ENCODE measurements around the gene RNF130.

The RNF130 gene

DNA sequence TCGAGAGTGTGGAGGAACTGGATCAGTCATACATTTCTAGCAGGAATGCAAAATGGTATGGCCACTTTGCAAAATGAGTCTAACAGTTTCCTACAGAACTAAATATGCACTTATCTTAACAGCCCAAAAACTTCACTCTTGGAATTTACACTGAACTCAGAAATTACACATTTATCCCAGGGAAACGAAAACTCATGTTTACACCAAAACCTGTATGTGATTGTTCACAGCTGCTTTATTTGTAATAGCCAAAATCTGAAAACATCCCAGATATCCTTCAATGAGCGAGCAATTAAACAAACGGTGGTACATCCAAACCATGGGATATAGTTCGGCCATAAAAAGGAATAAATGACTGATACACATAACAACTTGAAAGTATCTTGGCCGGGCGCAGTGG is 62.0 kb downstream of the RNF130 start:
- no peak overlapping the region for H3K4me3 ChIP-seq (ENCODE audit: low read length)
- TF ChIP-seq, protein P1, sequence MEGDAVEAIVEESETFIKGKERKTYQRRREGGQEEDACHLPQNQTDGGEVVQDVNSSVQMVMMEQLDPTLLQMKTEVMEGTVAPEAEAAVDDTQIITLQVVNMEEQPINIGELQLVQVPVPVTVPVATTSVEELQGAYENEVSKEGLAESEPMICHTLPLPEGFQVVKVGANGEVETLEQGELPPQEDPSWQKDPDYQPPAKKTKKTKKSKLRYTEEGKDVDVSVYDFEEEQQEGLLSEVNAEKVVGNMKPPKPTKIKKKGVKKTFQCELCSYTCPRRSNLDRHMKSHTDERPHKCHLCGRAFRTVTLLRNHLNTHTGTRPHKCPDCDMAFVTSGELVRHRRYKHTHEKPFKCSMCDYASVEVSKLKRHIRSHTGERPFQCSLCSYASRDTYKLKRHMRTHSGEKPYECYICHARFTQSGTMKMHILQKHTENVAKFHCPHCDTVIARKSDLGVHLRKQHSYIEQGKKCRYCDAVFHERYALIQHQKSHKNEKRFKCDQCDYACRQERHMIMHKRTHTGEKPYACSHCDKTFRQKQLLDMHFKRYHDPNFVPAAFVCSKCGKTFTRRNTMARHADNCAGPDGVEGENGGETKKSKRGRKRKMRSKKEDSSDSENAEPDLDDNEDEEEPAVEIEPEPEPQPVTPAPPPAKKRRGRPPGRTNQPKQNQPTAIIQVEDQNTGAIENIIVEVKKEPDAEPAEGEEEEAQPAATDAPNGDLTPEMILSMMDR (conservative IDR thresholded peaks at IDR 0.05; ENCODE audit: low read length), result no peak
- DNase-seq (ENCODE audit: low read depth), result no peak

DNA sequence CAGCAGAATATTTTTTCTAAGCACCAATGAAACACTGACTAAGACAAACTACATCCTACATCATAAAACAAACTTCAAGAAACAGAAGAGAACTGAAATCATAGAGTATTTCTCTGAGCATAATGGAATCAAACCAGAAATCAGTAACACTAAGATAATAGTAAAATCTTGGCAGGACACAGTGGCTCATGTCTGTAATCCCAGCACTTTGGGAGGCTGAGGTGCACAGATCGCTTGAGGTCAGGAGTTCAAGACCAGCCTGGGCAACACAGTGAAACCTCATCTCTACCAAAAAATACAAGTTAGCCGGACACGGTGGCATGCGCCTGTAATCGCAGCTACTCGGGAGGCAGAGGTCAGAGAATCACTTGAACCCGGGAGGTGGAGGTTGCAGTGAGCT is 63.1 kb downstream of the RNF130 start:
- no peak for DNase-seq (ENCODE audit: low read depth)
- TF ChIP-seq, protein P1 (conservative IDR thresholded peaks at IDR 0.05; ENCODE audit: low read length), result no peak
- no peak overlapping the region for H3K4me3 ChIP-seq (ENCODE audit: low read length)

DNA sequence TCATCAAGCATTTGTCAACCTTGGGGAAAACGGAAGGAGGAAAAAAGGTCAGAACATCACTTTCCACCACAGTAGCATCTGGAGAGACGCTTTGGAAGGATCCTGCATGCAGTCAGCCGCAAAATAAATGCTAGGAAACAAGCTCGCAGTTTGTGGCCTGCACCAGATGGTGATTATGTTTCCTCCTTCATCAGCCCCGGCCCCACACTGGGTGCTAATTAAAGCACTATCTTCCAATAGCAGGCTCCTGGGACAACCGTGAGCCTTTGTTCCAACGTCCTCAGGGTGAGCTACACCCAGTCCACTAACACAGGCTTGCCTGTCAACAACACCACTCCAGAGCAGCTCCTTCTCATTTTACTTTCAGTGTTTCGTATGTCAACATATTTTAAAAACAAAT is 64.0 kb downstream of the RNF130 start:
- TF ChIP-seq, protein P1 (conservative IDR thresholded peaks at IDR 0.05; ENCODE audit: low read length), result no peak
- no peak overlapping the region for H3K4me3 ChIP-seq (ENCODE audit: low read length)
- DNase-seq (ENCODE audit: low read depth), result no peak

DNA sequence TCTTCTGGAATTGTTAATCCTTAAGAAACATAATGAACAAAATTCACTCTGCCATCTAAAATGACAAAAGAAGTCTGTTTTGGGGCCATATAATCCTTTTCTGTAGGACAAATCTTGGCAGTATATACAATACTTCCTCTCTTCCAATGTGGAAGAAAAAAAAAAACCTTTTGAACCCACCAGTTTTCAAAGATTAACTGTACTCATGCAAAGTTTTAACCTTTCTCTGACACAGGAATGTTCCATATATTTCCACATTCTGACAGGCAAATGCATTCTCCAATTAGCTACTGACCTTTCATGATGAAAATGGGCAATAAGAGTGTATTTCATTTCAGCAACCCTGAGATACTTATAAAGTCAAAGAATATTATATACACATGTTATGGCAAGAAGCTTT is 65.4 kb downstream of the RNF130 start:
- TF ChIP-seq, protein P1 (conservative IDR thresholded peaks at IDR 0.05; ENCODE audit: low read length), result no peak
- H3K4me3 ChIP-seq (ENCODE audit: low read length), result no peak overlapping the region
- no peak for DNase-seq (ENCODE audit: low read depth)

DNA sequence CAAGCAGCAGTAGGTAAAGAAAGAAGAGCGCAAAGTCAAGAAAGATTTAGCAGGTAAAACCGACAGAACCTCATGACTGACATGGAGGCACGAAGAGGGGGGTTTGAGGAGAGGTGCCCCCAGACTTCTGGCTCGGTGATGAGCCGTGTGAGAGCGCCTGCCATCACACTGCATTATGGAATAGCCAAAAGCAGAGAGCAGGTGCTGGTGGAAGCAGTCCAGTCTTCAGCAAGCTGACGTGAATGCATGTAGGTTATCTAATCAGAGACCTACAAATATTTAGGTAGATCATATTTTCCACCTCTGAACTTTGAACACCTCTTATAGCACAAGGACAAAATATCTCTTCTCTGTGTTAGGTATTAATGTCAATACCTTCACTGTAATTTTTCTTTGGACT is 68.4 kb downstream of the RNF130 start:
- no peak overlapping the region for H3K4me3 ChIP-seq (ENCODE audit: low read length)
- no peak for DNase-seq (ENCODE audit: low read depth)
- TF ChIP-seq, protein P1 (conservative IDR thresholded peaks at IDR 0.05; ENCODE audit: low read length), result no peak

DNA sequence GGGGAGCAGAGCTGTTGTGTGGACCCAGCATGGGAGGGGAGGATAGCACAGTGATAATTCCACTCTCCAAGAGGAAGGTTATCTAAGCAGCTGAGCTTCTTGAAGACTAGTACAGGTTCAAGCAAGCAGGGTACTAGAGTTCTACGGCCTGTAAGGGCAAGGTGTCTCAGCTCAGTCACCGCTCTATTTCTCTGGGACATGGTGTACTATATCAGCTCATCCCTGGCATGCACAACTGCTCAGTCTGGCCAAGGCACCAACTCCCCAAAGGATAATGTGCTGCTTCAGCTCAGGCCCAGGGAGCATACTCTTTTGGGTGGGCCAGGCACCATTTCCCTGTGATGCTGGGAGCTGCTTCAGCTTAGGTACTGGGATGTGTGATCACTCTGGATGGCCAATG is 69.8 kb downstream of the RNF130 start:
- TF ChIP-seq, protein P1 (conservative IDR thresholded peaks at IDR 0.05; ENCODE audit: low read length), result no peak
- no peak for DNase-seq (ENCODE audit: low read depth)
- H3K4me3 ChIP-seq (ENCODE audit: low read length), result no peak overlapping the region

DNA sequence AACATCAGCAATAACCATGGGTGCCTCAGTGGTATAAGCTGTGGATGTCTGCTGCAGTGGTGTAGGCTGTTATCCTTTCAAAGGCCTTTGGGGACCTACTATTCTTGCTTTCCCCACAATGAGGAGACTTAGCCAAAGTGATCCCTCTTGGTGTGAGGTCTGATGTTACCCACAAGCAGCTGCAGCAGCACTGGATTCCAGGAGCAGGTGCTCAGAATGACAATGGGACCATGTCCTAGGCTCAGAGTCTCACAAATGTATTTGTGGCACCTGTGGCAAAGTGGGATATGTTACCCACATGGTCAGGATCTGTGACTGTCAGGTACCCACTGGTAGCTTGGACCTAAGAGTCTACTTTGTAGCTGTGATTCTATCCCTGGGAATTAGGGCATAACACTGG is 70.4 kb downstream of the RNF130 start:
- DNase-seq (ENCODE audit: low read depth), result no peak
- TF ChIP-seq, protein P1 (conservative IDR thresholded peaks at IDR 0.05; ENCODE audit: low read length), result no peak
- H3K4me3 ChIP-seq (ENCODE audit: low read length), result no peak overlapping the region
